Liver (tissue), 9 donors: Measurements from ENCODE around the gene STAT3. TPM values are rescaled to one million over a fixed set of nuclear protein-coding genes. Genes with fewer than 3 reads are reported as not detected.

Experiments used
- DNase-seq: peaks from one replicate; pipeline ENCODE4 v3.0.0-alpha.2; 2017; ENCODE audit warnings: low spot score
- H3K27ac ChIP-seq, 2 donors: one replicate each; pipeline ENCODE4 v1.7.0; 2013; ENCODE audit warnings: inconsistent platforms in 2 of 2, low read length in 2 of 2, control low read depth in 1 of 2, low read depth in 1 of 2, mild to moderate bottlenecking in 1 of 2
- H3K27me3 ChIP-seq, 4 donors: one replicate each; pipeline versions ENCODE4 v1.6.1 to v1.7.0; 2013; ENCODE audit warnings: low read length in 3 of 4, inconsistent platforms in 1 of 4, mild to moderate bottlenecking in 1 of 4, moderate library complexity in 1 of 4; ENCODE audit not compliant: control insufficient read depth in 4 of 4, insufficient read depth in 4 of 4
- H3K36me3 ChIP-seq, 4 donors: one replicate each; pipeline versions ENCODE4 v1.6.1 to v1.7.0; 2013; ENCODE audit warnings: low read length in 3 of 4, mild to moderate bottlenecking in 3 of 4, low read depth in 1 of 4, moderate library complexity in 1 of 4; ENCODE audit not compliant: control insufficient read depth in 4 of 4, insufficient read depth in 3 of 4
- H3K4me1 ChIP-seq, 4 donors: one replicate each; pipeline versions ENCODE4 v1.6.1 to v1.7.0; 2013; ENCODE audit warnings: low read length in 3 of 4, mild to moderate bottlenecking in 3 of 4, moderate library complexity in 1 of 4; ENCODE audit not compliant: control insufficient read depth in 4 of 4, insufficient read depth in 4 of 4
- H3K4me3 ChIP-seq, 3 donors: one replicate each; pipeline versions ENCODE4 v1.6.1 to v1.7.0; 2013; ENCODE audit warnings: low read length in 3 of 3, control low read depth in 1 of 3, low read depth in 1 of 3, mild to moderate bottlenecking in 1 of 3
- H3K9ac ChIP-seq, 2 donors: one replicate each; pipeline ENCODE4 v1.7.0; 2013; ENCODE audit warnings: low read length in 2 of 2, mild to moderate bottlenecking in 2 of 2, moderate library complexity in 2 of 2, control low read depth in 1 of 2, low read depth in 1 of 2
- H3K9me3 ChIP-seq, 4 donors: one replicate each; pipeline versions ENCODE4 v1.6.1 to v1.7.0; 2013; ENCODE audit warnings: low read length in 3 of 4; ENCODE audit not compliant: control insufficient read depth in 4 of 4
- EGR1 ChIP-seq, 2 donors: IDR thresholded peaks; 2 replicates each; pipeline ENCODE4 v1.6.1; 2016 to 2018; ENCODE audit warnings: antibody characterized with exemption in 2 of 2, low read depth in 2 of 2
- FOXA1 ChIP-seq: IDR thresholded peaks from 2 replicates; pipeline ENCODE4 v1.6.1; 2016; ENCODE audit warnings: antibody characterized with exemption
- FOXA2 ChIP-seq: IDR thresholded peaks from 2 replicates; pipeline ENCODE4 v1.6.1; 2016; ENCODE audit warnings: antibody characterized with exemption
- GABPA ChIP-seq, 2 donors: IDR thresholded peaks in 1 of 2; conservative IDR thresholded peaks in 1 of 2; 2 replicates each; pipeline ENCODE4 v1.6.1; 2016; ENCODE audit warnings: antibody characterized with exemption in 2 of 2, mild to moderate bottlenecking in 1 of 2, moderate library complexity in 1 of 2
- HNF4A ChIP-seq, 2 donors: conservative IDR thresholded peaks; 2 replicates each; pipeline ENCODE4 v1.6.1; 2016; ENCODE audit warnings: antibody characterized with exemption in 2 of 2, mild to moderate bottlenecking in 2 of 2
- HNF4G ChIP-seq: IDR thresholded peaks from 2 replicates; pipeline ENCODE4 v1.6.1; 2016; ENCODE audit warnings: antibody characterized with exemption
- JUND ChIP-seq, 2 donors: IDR thresholded peaks; 2 replicates each; pipeline ENCODE4 v1.6.1; 2016; ENCODE audit warnings: antibody characterized with exemption in 2 of 2
- NR2F2 ChIP-seq: IDR thresholded peaks from 2 replicates; pipeline ENCODE4 v1.6.1; 2016; ENCODE audit warnings: antibody characterized with exemption
- RAD21 ChIP-seq, 2 donors: IDR thresholded peaks; 2 replicates each; pipeline ENCODE4 v1.6.1; 2016; ENCODE audit warnings: antibody characterized with exemption in 2 of 2, mild to moderate bottlenecking in 2 of 2
- RXRA ChIP-seq, 2 donors: IDR thresholded peaks; 2 replicates each; pipeline ENCODE4 v1.6.1; 2017 to 2018; ENCODE audit warnings: antibody characterized with exemption in 2 of 2, mild to moderate bottlenecking in 1 of 2
- SP1 ChIP-seq: IDR thresholded peaks from 2 replicates; pipeline ENCODE4 v1.6.1; 2018; ENCODE audit warnings: antibody characterized with exemption, mild to moderate bottlenecking
- TAF1 ChIP-seq: conservative IDR thresholded peaks from 2 replicates; pipeline ENCODE4 v1.6.1; 2016; ENCODE audit warnings: antibody characterized with exemption, mild to moderate bottlenecking
- YY1 ChIP-seq: IDR thresholded peaks from 2 replicates; pipeline ENCODE4 v1.6.1; 2016; ENCODE audit warnings: antibody characterized with exemption, mild to moderate bottlenecking
- WGBS: extraction: QIAGEN DNeasy Blood & Tissue Kit; methylation state at CpG from one replicate; pipeline ENCODE4 v1.1.7; 2013; 5-methylcytosine and 5-hydroxymethylcytosine counted together
- polyA plus RNA-seq, 2 donors: library from polyadenylated mRNA; stranded (reverse) in 1 of 2; unstranded in 1 of 2; fragments of 200-250 nt in 1 of 2; fragments of >200 nt in 1 of 2; fragmentation: Nextera tagmentation in 1 of 2; extraction: Ambion mirVana in 1 of 2; gene quantifications; one replicate each; pipeline versions ENCODE4 v1.2.1 to v1.2.3, GENCODE V29; 2013 to 2015
- total RNA-seq, 2 donors: library from RNA; depleted of rRNA; stranded (reverse); fragments of >200 nt; gene quantifications; one replicate each; pipeline ENCODE4 v1.2.3, GENCODE V29; 2014
- TF ChIP-seq, protein P1 (sequence below): IDR thresholded peaks from 2 replicates; pipeline ENCODE4 v1.6.1; 2016; ENCODE audit warnings: antibody characterized with exemption
- TF ChIP-seq, protein P2 (sequence below): IDR thresholded peaks from 2 replicates; pipeline ENCODE4 v1.6.1; 2016; ENCODE audit warnings: antibody characterized with exemption
- TF ChIP-seq, protein P3 (sequence below): IDR thresholded peaks from 2 replicates; pipeline ENCODE4 v1.6.1; 2016; ENCODE audit warnings: antibody characterized with exemption, mild to moderate bottlenecking
- donor health status: healthy.
- donor health status: healthy.
- donor health status: healthy.
- donor health status: healthy.
- donor health status: healthy.

STAT3 gene
- total and polyA plus RNA-seq, 4 donors: 68.7 to 301 (median 114) TPM

DNA sequence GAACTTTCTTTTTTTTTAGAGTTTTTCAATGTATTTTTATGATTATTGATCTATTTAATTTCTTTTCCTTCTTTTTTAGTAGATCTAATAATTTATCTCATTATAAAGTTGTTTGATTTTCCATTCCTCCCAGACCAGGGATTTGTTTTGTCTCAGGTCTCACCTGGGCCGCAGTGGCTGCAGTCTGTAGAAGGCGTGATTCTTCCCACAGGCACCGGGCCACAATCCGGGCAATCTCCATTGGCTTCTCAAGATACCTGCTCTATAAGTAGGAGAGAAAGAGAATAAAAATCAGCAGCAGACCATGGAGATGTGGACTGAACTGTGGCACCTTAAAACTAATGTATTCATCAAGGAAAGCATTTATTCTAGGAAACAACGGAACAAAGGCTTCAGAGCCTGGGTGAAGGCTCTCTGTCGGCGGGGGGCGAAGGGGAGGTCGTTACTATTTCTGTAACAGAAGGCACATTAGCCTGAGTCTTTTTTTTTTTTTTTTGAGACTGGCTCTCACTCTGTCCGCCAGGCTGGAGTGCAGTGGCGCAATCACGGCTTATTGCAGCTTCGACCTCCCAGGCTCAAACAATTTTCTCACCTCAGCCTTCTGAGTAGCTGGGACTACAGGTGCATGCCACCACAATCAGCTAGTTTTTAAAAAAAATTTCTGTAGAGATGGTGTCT, 42.7 kb downstream of the STAT3 start (continued):
- TF ChIP-seq NR2F2: no peak
- TF ChIP-seq RAD21 (IDR thresholded peaks at IDR 0.05): no peak
- no peak for TF ChIP-seq YY1
- TF ChIP-seq HNF4G: no peak

DNA sequence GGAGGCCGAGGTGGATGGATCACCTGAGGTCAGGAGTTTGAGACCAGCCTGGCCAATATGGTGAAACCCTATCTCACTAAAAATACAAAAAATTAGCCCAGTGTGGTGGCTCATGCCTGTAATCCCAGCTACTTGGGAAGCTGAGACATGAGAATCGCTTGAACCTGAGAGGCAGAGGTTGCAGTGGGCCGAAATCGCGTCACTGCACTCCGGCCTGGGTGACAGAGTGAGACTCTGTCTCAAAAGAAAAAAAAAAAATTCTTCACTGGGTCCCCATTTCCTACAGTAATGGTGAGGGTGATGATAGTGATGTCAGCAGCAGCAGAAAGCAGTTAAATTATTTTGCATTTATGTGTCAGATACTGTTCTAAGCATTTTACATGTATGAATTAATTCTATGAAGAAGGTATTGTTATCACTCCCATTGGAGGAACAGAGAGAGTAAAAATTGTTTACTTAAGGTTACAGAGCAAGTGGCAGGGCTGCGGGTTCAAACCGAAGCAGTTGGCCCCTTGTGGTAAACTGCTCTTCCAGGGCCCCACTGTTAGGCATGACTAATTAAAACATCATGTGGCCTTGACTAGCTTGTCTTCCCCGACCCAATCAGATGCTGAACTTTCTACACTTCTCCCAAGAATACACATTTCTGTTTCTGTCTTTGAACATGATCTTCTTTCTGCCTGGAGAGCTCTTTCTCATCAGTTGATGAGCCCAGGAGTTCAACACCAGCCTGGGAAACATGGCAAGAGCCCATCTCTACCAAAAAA, 45.8 kb downstream of the STAT3 start:
- Histone ChIP-seq H3K4me1 (peaks cover 0 to 7% (median 1%) of the 10 kb centered on the region in 4 donors), H3K27me3 (no peaks in the 10 kb centered on the region), H3K9ac (no peak overlapping the region), H3K4me3 (no peak overlapping the region), H3K36me3 (peaks cover 15 to 79% (median 66%) of the 10 kb centered on the region in 4 donors), H3K9me3 (no peaks in the 10 kb centered on the region), H3K27ac (no peak overlapping the region)
- 90% methylated on average over 9 of the region's 9 CpGs for WGBS
- DNase-seq: no peak
- TF ChIP-seq, protein P1, sequence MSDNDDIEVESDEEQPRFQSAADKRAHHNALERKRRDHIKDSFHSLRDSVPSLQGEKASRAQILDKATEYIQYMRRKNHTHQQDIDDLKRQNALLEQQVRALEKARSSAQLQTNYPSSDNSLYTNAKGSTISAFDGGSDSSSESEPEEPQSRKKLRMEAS: no peak
- TF ChIP-seq NR2F2: no peak
- no peak for TF ChIP-seq HNF4A (conservative IDR thresholded peaks at IDR 0.05)
- no peak for TF ChIP-seq SP1
- no peak for TF ChIP-seq YY1
- TF ChIP-seq RXRA (IDR thresholded peaks at IDR 0.05): no peak
- TF ChIP-seq FOXA1: no peak
- TF ChIP-seq TAF1: no peak
- TF ChIP-seq, protein P2, sequence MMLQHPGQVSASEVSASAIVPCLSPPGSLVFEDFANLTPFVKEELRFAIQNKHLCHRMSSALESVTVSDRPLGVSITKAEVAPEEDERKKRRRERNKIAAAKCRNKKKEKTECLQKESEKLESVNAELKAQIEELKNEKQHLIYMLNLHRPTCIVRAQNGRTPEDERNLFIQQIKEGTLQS: no peak
- TF ChIP-seq HNF4G: no peak
- no peak for TF ChIP-seq FOXA2
- no peak for TF ChIP-seq JUND (IDR thresholded peaks at IDR 0.05)

DNA sequence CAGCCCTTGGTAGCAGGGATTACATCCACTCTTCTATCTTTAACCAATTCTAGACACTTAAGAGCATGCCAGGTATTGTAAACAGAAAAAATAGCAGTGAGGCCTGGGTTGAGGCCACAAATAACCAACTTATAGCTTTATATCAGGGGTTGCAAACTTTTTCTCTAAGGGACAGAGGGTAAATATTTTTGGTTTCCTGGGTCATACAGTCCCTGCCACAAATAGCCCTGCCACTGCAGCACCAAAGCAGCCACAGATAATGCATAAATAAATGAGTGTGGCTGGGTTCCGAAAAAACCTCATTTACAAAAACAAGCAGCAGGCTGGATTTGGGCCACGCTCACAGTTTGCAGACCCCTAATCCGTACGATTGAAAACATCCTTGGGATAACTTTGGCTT, 46.7 kb downstream of the STAT3 start:
- H3K9ac ChIP-seq: no peak overlapping the region
- H3K27me3 ChIP-seq: no peaks in the 10 kb centered on the region
- no peak for DNase-seq
- TF ChIP-seq YY1 (no peak), SP1 (no peak), EGR1 (IDR thresholded peaks at IDR 0.05; ENCODE audit: low read depth in 2 of 2) (no peak), HNF4A (conservative IDR thresholded peaks at IDR 0.05) (no peak), HNF4G (no peak), FOXA2 (no peak), GABPA (IDR thresholded peaks at IDR 0.05 in 1 of 2, conservative IDR thresholded peaks at IDR 0.05 in 1 of 2) (no peak)
- TF ChIP-seq, protein P2: no peak
- TF ChIP-seq, protein P1: no peak
- TF ChIP-seq, protein P3, sequence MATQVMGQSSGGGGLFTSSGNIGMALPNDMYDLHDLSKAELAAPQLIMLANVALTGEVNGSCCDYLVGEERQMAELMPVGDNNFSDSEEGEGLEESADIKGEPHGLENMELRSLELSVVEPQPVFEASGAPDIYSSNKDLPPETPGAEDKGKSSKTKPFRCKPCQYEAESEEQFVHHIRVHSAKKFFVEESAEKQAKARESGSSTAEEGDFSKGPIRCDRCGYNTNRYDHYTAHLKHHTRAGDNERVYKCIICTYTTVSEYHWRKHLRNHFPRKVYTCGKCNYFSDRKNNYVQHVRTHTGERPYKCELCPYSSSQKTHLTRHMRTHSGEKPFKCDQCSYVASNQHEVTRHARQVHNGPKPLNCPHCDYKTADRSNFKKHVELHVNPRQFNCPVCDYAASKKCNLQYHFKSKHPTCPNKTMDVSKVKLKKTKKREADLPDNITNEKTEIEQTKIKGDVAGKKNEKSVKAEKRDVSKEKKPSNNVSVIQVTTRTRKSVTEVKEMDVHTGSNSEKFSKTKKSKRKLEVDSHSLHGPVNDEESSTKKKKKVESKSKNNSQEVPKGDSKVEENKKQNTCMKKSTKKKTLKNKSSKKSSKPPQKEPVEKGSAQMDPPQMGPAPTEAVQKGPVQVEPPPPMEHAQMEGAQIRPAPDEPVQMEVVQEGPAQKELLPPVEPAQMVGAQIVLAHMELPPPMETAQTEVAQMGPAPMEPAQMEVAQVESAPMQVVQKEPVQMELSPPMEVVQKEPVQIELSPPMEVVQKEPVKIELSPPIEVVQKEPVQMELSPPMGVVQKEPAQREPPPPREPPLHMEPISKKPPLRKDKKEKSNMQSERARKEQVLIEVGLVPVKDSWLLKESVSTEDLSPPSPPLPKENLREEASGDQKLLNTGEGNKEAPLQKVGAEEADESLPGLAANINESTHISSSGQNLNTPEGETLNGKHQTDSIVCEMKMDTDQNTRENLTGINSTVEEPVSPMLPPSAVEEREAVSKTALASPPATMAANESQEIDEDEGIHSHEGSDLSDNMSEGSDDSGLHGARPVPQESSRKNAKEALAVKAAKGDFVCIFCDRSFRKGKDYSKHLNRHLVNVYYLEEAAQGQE: no peak
- H3K27ac ChIP-seq: no peak overlapping the region
- WGBS: 93% methylated on average over 4 of the region's 4 CpGs
- H3K4me3 ChIP-seq: no peak overlapping the region
- peaks cover 20 to 86% (median 70%) of the 10 kb centered on the region in 4 donors for H3K36me3 ChIP-seq
- H3K4me1 ChIP-seq: peaks cover 0 to 3% (median 0%) of the 10 kb centered on the region in 4 donors
- no peaks in the 10 kb centered on the region for H3K9me3 ChIP-seq
